AG08395 (cell line): ENCODE results near the gene DOK3.
A peak's percentile ranks its signal among the peaks of the same experiment; 100 is the strongest.

ENCODE experiments used
- DNase-seq: peaks from one replicate; pipeline ENCODE4 v3.0.0; 2012; ENCODE audit warnings: mixed read lengths, low spot score

The DOK3 gene

GRCh38 chr5:177512736-177513380 is 3.2 kb upstream of the DOK3 start:
- no peak for DNase-seq

- DNase-seq, result no peak
Measured at GRCh38 chr5:177511796-177512675, 2.4 kb upstream of the DOK3 start.

- DNase-seq, result no peak
Measured at GRCh38 chr5:177511181-177511580, 1.6 kb upstream of the DOK3 start.

GRCh38 chr5:177510567-177511053 is 984 bp upstream of the DOK3 start:
- DNase-seq, result no peak

- DNase-seq, result no peak
Measured at GRCh38 chr5:177509991-177510566, 453 bp upstream of the DOK3 start.

- DNase-seq, result no peak
Measured at GRCh38 chr5:177508837-177509236, 789 bp downstream of the DOK3 start.

- no peak for DNase-seq
Measured at GRCh38 chr5:177508221-177508611, 1.4 kb downstream of the DOK3 start.

GRCh38 chr5:177507596-177508220 is 1.9 kb downstream of the DOK3 start:
- no peak for DNase-seq

GRCh38 chr5:177507165-177507564 is 2.5 kb downstream of the DOK3 start:
- DNase-seq, result no peak

GRCh38 chr5:177505075-177505474 is 4.6 kb downstream of the DOK3 start:
- no peak for DNase-seq

GRCh38 chr5:177504086-177505056 is 5.3 kb downstream of the DOK3 start:
- DNase-seq, result no peak

GRCh38 chr5:177503351-177504085 is 6.1 kb downstream of the DOK3 start:
- no peak for DNase-seq

GRCh38 chr5:177502886-177503285 is 6.7 kb downstream of the DOK3 start:
- DNase-seq, result no peak

- DNase-seq, result no peak
Measured at GRCh38 chr5:177501874-177502678, 7.5 kb downstream of the DOK3 start.

- DNase-seq, result peak; percentile 87
Measured at GRCh38 chr5:177500685-177501522, 8.7 kb downstream of the DOK3 start.

GRCh38 chr5:177499842-177500241 is 9.8 kb downstream of the DOK3 start:
- no peak for DNase-seq

GRCh38 chr5:177498013-177498787 is 11.4 kb downstream of the DOK3 start:
- peak; percentile 25 for DNase-seq
